Natural killer cell treated with Interleukin-12 subunit alpha and Interleukin-12 subunit beta and Interleukin-15 and Interleukin-18, amount 100 ng/mL, for 72 hours (primary cell): ENCODE data around the gene ANKHD1. TPM values are rescaled to one million over a fixed set of nuclear protein-coding genes. Genes with fewer than 3 reads are reported as not detected.

Source experiments
- ATAC-seq, 2 donors: fragments of 150-1000 bp; cut with Tn5 transposase in 1 of 2; sonication (Bioruptor Pico), chemical (Tn5 transposase) in 1 of 2; 2 replicates each; pipeline ENCODE4 v1.10.0; 2021
- DNase-seq: peaks from one replicate; pipeline ENCODE4 v3.0.0; 2022; ENCODE audit warnings: low spot score
- H3K27ac Mint-ChIP-seq, 2 donors: 1 replicate in 1 of 2; 2 replicates in 1 of 2; pipeline ENCODE4 v1.8.0; 2022; ENCODE audit warnings: mixed read lengths in 2 of 2, mild to moderate bottlenecking in 1 of 2, moderate library complexity in 1 of 2
- H3K27me3 Mint-ChIP-seq, 2 donors: 1 replicate in 1 of 2; 2 replicates in 1 of 2; pipeline ENCODE4 v1.8.0; 2022; ENCODE audit warnings: mixed read lengths in 2 of 2
- H3K36me3 Mint-ChIP-seq: one replicate; pipeline ENCODE4 v1.8.0; 2022; ENCODE audit warnings: mixed read lengths
- H3K4me1 Mint-ChIP-seq, 2 donors: 1 replicate in 1 of 2; 2 replicates in 1 of 2; pipeline ENCODE4 v1.8.0; 2022; ENCODE audit warnings: low read depth in 2 of 2, mixed read lengths in 2 of 2, mild to moderate bottlenecking in 1 of 2
- H3K4me3 Mint-ChIP-seq: one replicate; pipeline ENCODE4 v1.8.0; 2022; ENCODE audit warnings: mixed read lengths
- H3K9me3 Mint-ChIP-seq: 2 replicates; pipeline ENCODE4 v1.8.0; 2022; ENCODE audit warnings: mixed read lengths
- total RNA-seq, 2 donors: library from RNA; stranded (reverse); gene quantifications; one replicate each; pipeline ENCODE4 v1.2.3, GENCODE V29; 2022

ANKHD1 gene
- total RNA-seq, 2 donors from 2014 or later = 136 to 156 TPM

DNA sequence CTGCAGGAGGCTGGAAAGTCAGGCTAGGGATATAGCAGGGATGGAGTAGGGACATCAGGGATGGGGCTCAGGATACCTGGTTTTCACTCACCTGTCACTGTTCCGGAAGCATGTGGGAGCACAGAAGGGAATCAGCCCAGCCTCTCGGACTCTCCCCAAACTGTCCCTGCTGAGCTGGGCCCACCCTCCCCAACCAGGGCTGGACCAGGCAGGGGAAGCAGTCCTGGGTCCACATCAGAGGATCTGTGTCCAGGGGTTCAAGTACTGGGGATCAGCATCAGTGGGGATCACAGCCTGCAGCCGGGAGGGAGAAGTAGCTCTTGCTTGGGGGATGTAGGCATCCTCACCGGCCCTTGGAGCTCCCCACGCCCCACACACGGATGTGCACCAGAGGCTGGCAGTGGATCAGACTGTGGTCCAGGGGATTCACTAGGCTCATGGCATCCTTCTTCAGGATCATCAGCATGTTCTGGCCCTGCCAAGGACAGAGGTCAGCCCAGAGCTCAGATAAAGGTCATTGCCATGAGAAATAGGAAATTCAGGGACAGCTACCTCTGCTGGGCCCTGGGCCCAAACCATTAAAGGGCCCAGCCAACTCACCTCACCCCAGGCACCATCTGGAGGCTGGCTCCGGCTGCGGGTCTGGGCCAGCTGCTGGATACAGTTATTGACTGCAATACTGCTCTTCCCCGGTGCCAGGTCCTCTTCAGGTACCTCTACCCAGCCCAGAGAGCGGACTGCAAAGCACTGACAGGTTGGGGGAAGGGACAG lies 160.3 kb downstream of the ANKHD1 start:
- H3K4me1 Mint-ChIP-seq = peaks cover 30% of the 10 kb centered on the region in 2 donors

DNA sequence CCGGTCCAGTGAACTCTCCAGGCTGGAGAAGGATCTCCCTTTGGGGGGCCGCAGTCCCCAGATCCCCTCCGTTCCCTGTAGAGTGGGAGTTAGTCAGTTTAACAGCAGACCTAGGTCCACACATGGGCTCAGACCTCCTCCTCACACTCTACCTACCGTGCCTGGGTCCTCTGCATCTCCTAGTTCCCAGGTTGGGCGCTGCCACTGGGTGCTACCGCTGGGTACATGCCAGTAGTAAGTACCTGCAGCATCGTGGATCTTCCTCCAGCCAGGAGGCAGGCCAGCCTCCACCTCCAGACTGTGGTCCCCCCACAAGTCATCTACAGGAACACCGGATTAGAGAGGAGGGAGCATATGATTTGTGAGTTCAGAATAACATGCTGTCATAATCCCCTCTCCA lies 162.0 kb downstream of the ANKHD1 start:
- Mint-ChIP-seq H3K27ac (peak overlapping the region; percentile 88 to 96), H3K36me3 (peaks cover 5% of the 10 kb centered on the region), H3K9me3 (no peaks in the 10 kb centered on the region), H3K4me3 (peak overlapping the region; percentile 94), H3K4me1 (peaks cover 36 to 37% of the 10 kb centered on the region in 2 donors), H3K27me3 (no peaks in the 10 kb centered on the region)
- DNase-seq (no peak), ATAC-seq (no peak)

More for the DNA sequence above, 160.3 kb downstream of the ANKHD1 start:
- peaks cover 5% of the 10 kb centered on the region for H3K36me3 Mint-ChIP-seq
- no peak overlapping the region for H3K4me3 Mint-ChIP-seq
- ATAC-seq (no peak), DNase-seq (no peak)
- no peaks in the 10 kb centered on the region for H3K9me3 Mint-ChIP-seq
- H3K27ac Mint-ChIP-seq = peak overlapping the region in 1 of 2 donors; percentile 73
- H3K27me3 Mint-ChIP-seq = no peaks in the 10 kb centered on the region

DNA sequence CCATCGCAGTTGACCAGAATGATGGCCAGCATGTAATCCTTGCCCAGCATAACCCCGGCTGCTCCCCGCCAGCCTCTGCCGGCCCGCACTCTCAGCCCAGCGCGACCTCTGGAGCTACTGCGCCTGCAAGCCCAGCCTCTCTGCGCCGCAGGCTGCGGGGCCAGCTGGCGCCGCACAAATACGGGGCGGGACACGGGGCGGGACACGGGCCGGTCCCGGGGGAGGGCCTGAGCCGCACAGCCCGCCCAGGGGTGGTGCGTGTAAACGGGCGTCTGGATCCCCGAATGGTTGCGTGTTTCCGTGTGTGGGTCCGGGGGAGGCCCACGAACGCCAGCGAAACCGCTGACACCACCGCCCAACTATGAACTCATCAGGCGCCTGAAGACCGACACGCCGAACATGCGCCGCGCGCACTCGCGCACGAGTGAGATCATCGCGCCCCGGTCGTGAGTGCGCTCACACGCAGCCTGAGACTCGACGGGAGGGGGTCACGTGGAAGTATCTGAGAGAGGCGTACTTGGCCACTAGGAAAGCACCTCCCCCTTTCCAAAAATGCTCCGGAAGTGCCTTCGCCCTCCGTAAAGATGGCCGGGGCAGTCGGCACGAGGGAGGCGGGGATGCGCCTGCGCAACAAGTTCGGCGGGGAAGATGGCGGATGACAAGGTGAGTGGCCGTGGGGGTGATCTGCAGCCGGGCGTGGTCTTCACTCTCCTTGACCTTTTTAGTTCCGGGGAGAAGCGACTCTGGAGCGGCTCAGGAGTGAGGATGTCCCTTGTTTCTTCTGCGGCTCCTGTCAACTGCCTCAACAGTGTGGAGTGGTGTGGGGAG lies 162.8 kb downstream of the ANKHD1 start, which contains the start of the genes APBB3 and SLC35A4:
APBB3 (minus strand) TSS at position 403 of the 828 bp plus-strand sequence; CDS start at position 50, 353 bp downstream.
SLC35A4 (plus strand) TSS at position 633 of the 828 bp plus-strand sequence. CDS start 2,342 bp downstream, outside the sequence.
- Mint-ChIP-seq H3K4me3 (peak within 1 kb of the TSS; percentile 94), H3K36me3 (peaks cover 5% of the 10 kb centered on the region), H3K9me3 (no peaks in the 10 kb centered on the region), H3K27ac (peak within 1 kb of the TSS; percentile 88 to 96), H3K4me1 (peaks cover 44 to 45% of the 10 kb centered on the region in 2 donors), H3K27me3 (no peaks in the 10 kb centered on the region)
- ATAC-seq = peak; percentile 95
- peak; percentile 98 for DNase-seq

DNA sequence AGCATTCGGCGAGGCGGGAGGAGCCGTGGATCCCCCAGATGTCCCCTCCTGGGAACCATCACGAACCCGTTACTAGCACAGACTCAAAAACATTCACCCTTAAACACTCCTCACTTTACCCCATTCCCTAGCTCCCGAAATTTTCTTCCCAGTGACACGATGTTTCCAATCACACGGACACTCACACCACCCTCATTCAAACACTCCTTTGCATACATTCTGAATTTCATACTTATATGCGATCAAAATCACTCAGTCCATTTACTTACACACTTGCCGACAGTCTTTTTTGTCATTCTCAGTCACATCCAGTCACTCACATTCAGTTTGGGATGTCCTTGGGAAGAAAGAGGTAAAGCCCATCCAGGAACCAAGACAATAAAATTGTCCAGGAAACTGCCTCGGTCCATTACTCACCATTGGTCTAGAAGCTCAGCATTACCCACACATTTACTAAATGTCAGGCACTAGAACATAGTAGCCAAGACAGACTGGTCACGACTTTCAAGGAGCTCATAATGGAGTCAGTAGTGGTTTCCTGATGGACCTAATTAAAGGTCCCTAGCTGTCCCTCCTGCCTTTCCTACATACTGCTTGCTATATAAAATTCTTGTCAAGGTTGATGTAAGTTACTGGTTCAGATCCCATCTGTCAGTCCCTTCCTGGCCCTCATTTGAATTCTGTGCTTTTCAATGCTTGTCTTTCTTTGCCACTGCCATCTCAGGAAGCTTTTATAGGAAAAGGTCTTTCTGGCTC lies 163.6 kb downstream of the ANKHD1 start:
- peak overlapping the region; percentile 94 for H3K4me3 Mint-ChIP-seq
- no peaks in the 10 kb centered on the region for H3K9me3 Mint-ChIP-seq
- H3K27ac Mint-ChIP-seq = peak overlapping the region; percentile 88 to 96
- DNase-seq (no peak), ATAC-seq (no peak)
- H3K4me1 Mint-ChIP-seq = peaks cover 47 to 49% of the 10 kb centered on the region in 2 donors
- H3K27me3 Mint-ChIP-seq = no peaks in the 10 kb centered on the region
- H3K36me3 Mint-ChIP-seq = peaks cover 5% of the 10 kb centered on the region

DNA sequence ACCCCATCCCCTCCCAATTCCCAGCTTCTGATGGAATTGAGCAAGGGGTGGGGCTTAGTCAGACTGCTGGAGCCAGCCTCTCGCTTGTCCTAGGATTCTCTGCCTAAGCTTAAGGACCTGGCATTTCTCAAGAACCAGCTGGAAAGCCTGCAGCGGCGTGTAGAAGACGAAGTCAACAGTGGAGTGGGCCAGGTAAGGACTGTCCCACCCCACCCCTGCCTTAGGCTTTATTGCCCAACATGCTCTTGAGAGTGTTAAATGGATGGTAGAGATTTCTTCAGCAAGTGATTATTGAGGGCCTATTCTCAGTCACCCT lies 164.1 kb downstream of the ANKHD1 start:
- DNase-seq (no peak), ATAC-seq (no peak)
- Mint-ChIP-seq H3K27ac (peak overlapping the region; percentile 88 to 96), H3K27me3 (no peaks in the 10 kb centered on the region), H3K36me3 (peaks cover 5% of the 10 kb centered on the region), H3K4me3 (peak overlapping the region; percentile 94), H3K9me3 (no peaks in the 10 kb centered on the region), H3K4me1 (peaks cover 50 to 51% of the 10 kb centered on the region in 2 donors)

DNA sequence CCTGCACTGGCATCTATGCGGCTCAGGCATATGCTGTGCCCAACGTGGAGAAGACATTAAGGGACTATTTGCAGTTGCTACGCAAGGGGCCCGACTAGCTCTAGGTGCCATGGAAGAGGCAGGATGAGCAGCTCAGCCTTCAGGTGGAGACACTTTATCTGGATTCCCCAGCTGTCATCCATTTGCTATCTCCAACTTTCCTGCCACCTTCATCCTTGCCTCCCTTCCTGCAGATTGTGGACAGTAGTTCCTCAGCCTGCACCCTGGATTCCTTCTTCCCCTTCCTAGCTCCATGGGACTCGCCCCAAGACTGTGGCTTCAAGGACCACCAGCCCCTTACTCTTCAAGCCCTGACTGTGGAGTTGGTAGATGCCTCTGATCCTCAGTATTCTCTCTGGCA lies 165.0 kb downstream of the ANKHD1 start:
- DNase-seq (no peak), ATAC-seq (no peak)
- peaks cover 5% of the 10 kb centered on the region for H3K36me3 Mint-ChIP-seq
- H3K4me3 Mint-ChIP-seq = peak overlapping the region; percentile 20
- H3K9me3 Mint-ChIP-seq = no peaks in the 10 kb centered on the region
- H3K4me1 Mint-ChIP-seq = peaks cover 50 to 53% of the 10 kb centered on the region in 2 donors
- H3K27me3 Mint-ChIP-seq = no peaks in the 10 kb centered on the region
- peak overlapping the region in 1 of 2 donors; percentile 71 for H3K27ac Mint-ChIP-seq

DNA sequence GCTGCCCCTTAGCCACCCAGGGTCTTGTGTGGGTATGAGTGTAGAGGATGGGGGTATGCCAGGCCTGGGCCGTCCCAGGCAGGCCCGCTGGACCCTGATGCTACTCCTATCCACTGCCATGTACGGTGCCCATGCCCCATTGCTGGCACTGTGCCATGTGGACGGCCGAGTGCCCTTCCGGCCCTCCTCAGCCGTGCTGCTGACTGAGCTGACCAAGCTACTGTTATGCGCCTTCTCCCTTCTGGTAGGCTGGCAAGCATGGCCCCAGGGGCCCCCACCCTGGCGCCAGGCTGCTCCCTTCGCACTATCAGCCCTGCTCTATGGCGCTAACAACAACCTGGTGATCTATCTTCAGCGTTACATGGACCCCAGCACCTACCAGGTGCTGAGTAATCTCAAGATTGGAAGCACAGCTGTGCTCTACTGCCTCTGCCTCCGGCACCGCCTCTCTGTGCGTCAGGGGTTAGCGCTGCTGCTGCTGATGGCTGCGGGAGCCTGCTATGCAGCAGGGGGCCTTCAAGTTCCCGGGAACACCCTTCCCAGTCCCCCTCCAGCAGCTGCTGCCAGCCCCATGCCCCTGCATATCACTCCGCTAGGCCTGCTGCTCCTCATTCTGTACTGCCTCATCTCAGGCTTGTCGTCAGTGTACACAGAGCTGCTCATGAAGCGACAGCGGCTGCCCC lies 165.6 kb downstream of the ANKHD1 start:
- DNase-seq = no peak
- ATAC-seq = no peak
- no peaks in the 10 kb centered on the region for H3K9me3 Mint-ChIP-seq
- H3K4me1 Mint-ChIP-seq = peaks cover 50 to 53% of the 10 kb centered on the region in 2 donors
- no peaks in the 10 kb centered on the region for H3K27me3 Mint-ChIP-seq
- peaks cover 5% of the 10 kb centered on the region for H3K36me3 Mint-ChIP-seq
- H3K4me3 Mint-ChIP-seq = peak overlapping the region; percentile 20
- peak overlapping the region in 1 of 2 donors; percentile 71 for H3K27ac Mint-ChIP-seq

DNA sequence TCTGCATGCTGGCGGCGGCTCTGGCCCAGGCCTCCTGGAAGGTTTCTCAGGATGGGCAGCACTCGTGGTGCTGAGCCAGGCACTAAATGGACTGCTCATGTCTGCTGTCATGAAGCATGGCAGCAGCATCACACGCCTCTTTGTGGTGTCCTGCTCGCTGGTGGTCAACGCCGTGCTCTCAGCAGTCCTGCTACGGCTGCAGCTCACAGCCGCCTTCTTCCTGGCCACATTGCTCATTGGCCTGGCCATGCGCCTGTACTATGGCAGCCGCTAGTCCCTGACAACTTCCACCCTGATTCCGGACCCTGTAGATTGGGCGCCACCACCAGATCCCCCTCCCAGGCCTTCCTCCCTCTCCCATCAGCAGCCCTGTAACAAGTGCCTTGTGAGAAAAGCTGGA lies 166.2 kb downstream of the ANKHD1 start:
- H3K27ac Mint-ChIP-seq = peak overlapping the region in 1 of 2 donors; percentile 98
- H3K4me1 Mint-ChIP-seq = peaks cover 50% of the 10 kb centered on the region in 2 donors

DNA sequence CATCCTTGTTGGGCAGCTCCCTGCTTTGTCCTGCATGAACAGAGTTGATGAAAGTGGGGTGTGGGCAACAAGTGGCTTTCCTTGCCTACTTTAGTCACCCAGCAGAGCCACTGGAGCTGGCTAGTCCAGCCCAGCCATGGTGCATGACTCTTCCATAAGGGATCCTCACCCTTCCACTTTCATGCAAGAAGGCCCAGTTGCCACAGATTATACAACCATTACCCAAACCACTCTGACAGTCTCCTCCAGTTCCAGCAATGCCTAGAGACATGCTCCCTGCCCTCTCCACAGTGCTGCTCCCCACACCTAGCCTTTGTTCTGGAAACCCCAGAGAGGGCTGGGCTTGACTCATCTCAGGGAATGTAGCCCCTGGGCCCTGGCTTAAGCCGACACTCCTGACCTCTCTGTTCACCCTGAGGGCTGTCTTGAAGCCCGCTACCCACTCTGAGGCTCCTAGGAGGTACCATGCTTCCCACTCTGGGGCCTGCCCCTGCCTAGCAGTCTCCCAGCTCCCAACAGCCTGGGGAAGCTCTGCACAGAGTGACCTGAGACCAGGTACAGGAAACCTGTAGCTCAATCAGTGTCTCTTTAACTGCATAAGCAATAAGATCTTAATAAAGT lies 166.9 kb downstream of the ANKHD1 start:
- Mint-ChIP-seq H3K36me3 (peaks cover 5% of the 10 kb centered on the region), H3K27ac (peak overlapping the region; percentile 96 to 98), H3K4me1 (peaks cover 50% of the 10 kb centered on the region in 2 donors), H3K4me3 (peak overlapping the region; percentile 72), H3K27me3 (no peaks in the 10 kb centered on the region), H3K9me3 (no peaks in the 10 kb centered on the region)
- DNase-seq (no peak), ATAC-seq (no peak)

More for the DNA sequence above, 166.2 kb downstream of the ANKHD1 start:
- Mint-ChIP-seq H3K27me3 (no peaks in the 10 kb centered on the region), H3K4me3 (peak overlapping the region; percentile 6), H3K9me3 (no peaks in the 10 kb centered on the region), H3K36me3 (peaks cover 5% of the 10 kb centered on the region)
- ATAC-seq (no peak), DNase-seq (no peak)

DNA sequence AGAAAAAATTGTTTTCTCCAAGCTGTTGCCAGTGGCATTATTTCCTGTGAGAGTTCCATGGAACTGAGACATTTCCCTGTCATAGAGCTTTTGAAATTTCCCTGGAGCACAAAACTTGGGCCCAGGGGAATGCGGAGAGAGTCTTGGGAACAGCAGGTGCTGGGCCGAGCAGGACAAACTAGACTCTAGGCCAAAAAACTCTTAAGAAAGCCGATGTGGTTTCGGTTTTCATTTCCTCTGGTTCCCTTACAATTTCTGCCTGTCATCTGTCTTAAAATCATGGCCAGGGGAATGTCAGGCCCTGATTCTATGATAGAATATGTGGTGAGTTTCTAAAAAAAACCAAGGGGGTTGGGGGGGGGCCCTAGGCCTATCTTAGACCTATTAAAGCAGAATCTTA lies 167.6 kb downstream of the ANKHD1 start:
- peak; percentile 56 for DNase-seq
- Mint-ChIP-seq H3K9me3 (no peaks in the 10 kb centered on the region), H3K4me3 (peak overlapping the region; percentile 72), H3K36me3 (peaks cover 5% of the 10 kb centered on the region), H3K27me3 (no peaks in the 10 kb centered on the region), H3K27ac (peak overlapping the region; percentile 96 to 98), H3K4me1 (peaks cover 45 to 48% of the 10 kb centered on the region in 2 donors)
- no peak for ATAC-seq

DNA sequence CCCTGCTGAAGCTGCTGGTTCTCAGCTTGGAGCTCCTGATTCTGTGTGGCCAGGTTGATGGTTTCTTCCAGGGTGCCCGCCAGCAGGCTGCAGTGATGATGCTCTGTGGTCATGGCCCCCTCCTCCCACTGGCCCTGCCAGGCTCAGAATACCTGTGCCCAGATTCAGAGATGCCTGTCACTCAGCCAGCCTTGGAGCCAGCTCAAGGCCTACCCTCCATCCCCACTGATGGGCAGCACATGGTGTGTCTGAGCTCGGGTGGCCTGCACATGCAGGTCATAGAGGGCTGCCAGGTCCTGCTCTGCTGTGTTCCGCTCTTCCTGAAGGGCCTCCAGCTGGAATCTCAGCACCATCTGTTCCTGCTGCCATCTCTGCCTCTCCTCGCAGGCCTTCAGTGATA lies 168.4 kb downstream of the ANKHD1 start:
- Mint-ChIP-seq H3K4me1 (peaks cover 42 to 43% of the 10 kb centered on the region in 2 donors), H3K36me3 (peaks cover 3% of the 10 kb centered on the region), H3K27ac (peak overlapping the region; percentile 96 to 98), H3K4me3 (no peak overlapping the region), H3K9me3 (no peaks in the 10 kb centered on the region), H3K27me3 (no peaks in the 10 kb centered on the region)
- no peak for ATAC-seq
- peak; percentile 16 for DNase-seq

DNA sequence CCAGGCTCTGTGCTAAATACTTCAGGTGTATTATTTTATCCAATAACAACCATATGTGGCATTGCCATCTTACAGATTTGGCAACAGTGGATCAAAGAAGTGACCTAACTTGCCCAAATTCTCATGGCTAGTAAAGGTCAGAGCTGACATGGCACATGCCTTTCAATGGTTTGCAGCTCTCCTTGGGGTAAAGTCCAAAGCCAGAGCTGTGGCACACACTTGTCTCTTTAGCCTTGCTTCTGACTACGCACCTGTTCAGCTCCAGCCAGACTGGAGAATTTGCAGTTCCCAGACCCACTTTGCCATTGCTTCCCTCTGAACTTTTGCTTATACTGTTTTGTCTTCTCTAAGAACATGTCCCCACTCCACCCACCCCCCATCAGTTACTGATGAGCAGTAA lies 168.9 kb downstream of the ANKHD1 start:
- Mint-ChIP-seq H3K4me1 (peaks cover 39% of the 10 kb centered on the region in 2 donors), H3K9me3 (no peaks in the 10 kb centered on the region), H3K27ac (peak overlapping the region; percentile 96 to 98), H3K27me3 (no peaks in the 10 kb centered on the region), H3K4me3 (no peak overlapping the region), H3K36me3 (no peaks in the 10 kb centered on the region)
- no peak for ATAC-seq
- peak; percentile 5 for DNase-seq
